H1 (cell line): Measurements from ENCODE around the gene FBXL17. TPM values are rescaled to one million over a fixed set of nuclear protein-coding genes. Genes with fewer than 3 reads are reported as not detected.

Source experiments
- ASH2L ChIP-seq: fragments of 200-600, 300-600 bp; sonication (generic); IDR thresholded peaks from one replicate; pipeline ENCODE4 v1.7.1; 2017; ENCODE audit warnings: low read length
- ATF2 ChIP-seq: IDR thresholded peaks from 2 replicates; pipeline ENCODE4 v1.6.1; 2012; ENCODE audit warnings: low read length, inconsistent platforms
- CHD7 ChIP-seq: fragments of 300-600 bp; sonication (generic); IDR thresholded peaks from 2 replicates; pipeline ENCODE4 v1.7.1; 2012; ENCODE audit warnings: low read length, moderate library complexity, mild to moderate bottlenecking, inconsistent platforms; ENCODE audit not compliant: insufficient replicate concordance
- SP4 ChIP-seq: IDR thresholded peaks from 2 replicates; pipeline ENCODE4 v1.6.1; 2012; ENCODE audit warnings: low read length, inconsistent platforms
- TEAD4 ChIP-seq: IDR thresholded peaks from 2 replicates; pipeline ENCODE4 v1.6.1; 2012; ENCODE audit warnings: low read depth, low read length, inconsistent platforms, mixed read lengths
- polyA plus RNA-seq, 7 experiments: library from polyadenylated mRNA; depleted of rRNA in 3 of 7; stranded (reverse) in 5 of 7; unstranded in 2 of 7; fragments of >200 nt in 5 of 7; fragments of 200-250 nt in 2 of 7; gene quantifications; 1 replicate in 5 of 7; 2 replicates in 1 of 7; 4 replicates in 1 of 7; pipeline versions ENCODE4 v1.2.1 to v1.2.3, GENCODE V29; 2011 to 2013; ENCODE audit warnings: missing spikeins in 2 of 7, mixed read lengths in 2 of 7
- total RNA-seq: library from RNA; stranded (reverse); fragmentation: NEBNext Ultra II Directional; extraction: Animal tissue kit (Norgen Biotek cat#: 25700); gene quantifications from 2 replicates; pipeline ENCODE4 v1.2.1, GENCODE V29; 2021

The FBXL17 gene
- total and polyA plus RNA-seq, 2 of the 8 experiments (the other 6 are each of a cell fraction or from before 2014, with no cell fraction given): 0.35 to 4.3 TPM

GRCh38 chr5:107835096-107835495, 546.8 kb downstream of the FBXL17 start (continued):
- no peak for TF ChIP-seq CHD7
- TF ChIP-seq SP4: no peak
- TF ChIP-seq ASH2L: no peak
- no peak for TF ChIP-seq TEAD4
- TF ChIP-seq ATF2: no peak
- TF ChIP-seq, all 59 proteins: peak for 0
